GM21360 (cell line): Measurements from ENCODE around the gene SLAMF7.
A peak's percentile ranks its signal among the peaks of the same experiment; 100 is the strongest.
"Not testable (repeated sequence)": the region's sequence is repeated elsewhere in the genome, so short reads cannot be mapped to it uniquely, and the experiment has no call there.

Experiments used
- ATAC-seq: cut with Tn5 transposase; IDR thresholded peaks from one replicate; pipeline ENCODE4 v1.9.1; 2021; ENCODE audit warnings: mild to moderate bottlenecking, moderate library complexity; ENCODE audit not compliant: unreplicated experiment

The SLAMF7 gene, protein sequence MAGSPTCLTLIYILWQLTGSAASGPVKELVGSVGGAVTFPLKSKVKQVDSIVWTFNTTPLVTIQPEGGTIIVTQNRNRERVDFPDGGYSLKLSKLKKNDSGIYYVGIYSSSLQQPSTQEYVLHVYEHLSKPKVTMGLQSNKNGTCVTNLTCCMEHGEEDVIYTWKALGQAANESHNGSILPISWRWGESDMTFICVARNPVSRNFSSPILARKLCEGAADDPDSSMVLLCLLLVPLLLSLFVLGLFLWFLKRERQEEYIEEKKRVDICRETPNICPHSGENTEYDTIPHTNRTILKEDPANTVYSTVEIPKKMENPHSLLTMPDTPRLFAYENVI

GRCh38 chr1:160739098-160739511 is at the start of gene SLAMF7:
Gene SLAMF7, plus strand, starts transcription at chr1:160739247. Its CDS starts 55 bp downstream, at chr1:160739302.
- ATAC-seq: peak; percentile 65

GRCh38 chr1:160692390-160692789 is 46.7 kb upstream of the SLAMF7 start:
- ATAC-seq: not testable (repeated sequence)

- no peak for ATAC-seq
Measured at GRCh38 chr1:160702100-160702499, 36.9 kb upstream of the SLAMF7 start.

GRCh38 chr1:160704250-160704649 is 34.8 kb upstream of the SLAMF7 start:
- ATAC-seq: no peak

- ATAC-seq: not testable (repeated sequence)
Measured at GRCh38 chr1:160705212-160705621, 33.8 kb upstream of the SLAMF7 start.

DNA sequence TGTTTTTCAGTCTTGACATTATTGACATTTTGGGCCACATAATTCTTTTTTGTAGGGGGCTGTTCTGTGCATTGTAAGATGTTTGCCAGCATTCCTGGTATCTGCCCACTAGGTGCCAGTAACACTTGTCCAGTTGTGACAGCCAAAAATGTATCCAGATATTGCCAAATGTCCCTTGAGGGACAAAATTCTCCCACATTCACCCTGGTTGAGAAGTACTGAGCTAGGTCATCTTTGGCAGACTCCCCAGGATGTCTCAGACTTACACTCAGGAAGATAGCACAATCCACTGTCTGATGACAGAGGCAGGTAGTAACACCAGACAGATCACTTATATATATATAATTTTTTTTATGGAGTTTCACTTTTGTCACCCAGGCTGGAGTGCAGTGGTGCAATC is 33.3 kb upstream of the SLAMF7 start:
- ATAC-seq: no peak

DNA sequence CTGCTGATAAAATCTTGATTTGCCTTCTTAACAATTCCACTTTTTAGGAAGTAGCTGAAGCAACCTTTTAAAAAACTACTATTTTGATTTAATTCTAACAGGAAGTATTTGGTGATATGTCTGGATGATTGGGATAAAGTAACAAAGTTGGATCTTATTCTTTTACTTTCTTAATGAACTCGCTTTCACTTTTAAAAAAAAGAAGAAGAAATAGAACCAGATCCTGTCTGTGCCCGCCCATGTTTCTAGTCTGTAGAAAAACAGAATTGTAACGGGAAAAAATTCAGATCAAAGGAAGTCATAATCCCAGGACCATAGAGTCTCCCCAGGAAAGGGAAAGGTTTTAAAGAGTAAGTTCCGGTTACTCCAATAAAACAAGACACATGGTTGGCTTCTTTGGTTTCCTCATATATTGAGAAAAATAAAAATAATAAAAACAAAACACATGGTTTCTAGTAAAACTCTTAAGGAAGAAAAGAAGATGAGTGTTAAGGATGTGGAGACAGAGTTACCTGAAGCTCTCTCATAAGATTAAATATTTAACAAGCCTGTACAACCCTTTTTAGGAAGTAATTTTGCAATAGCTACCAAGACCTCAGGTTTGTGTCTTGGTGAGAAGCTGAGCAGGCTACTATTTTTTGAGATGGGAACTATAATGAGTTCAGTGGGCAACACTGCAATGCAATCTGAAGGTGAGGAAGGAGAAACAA is 32.4 kb upstream of the SLAMF7 start:
- ATAC-seq: no peak

- ATAC-seq: no peak
Measured at GRCh38 chr1:160707236-160708064, 31.6 kb upstream of the SLAMF7 start.

DNA sequence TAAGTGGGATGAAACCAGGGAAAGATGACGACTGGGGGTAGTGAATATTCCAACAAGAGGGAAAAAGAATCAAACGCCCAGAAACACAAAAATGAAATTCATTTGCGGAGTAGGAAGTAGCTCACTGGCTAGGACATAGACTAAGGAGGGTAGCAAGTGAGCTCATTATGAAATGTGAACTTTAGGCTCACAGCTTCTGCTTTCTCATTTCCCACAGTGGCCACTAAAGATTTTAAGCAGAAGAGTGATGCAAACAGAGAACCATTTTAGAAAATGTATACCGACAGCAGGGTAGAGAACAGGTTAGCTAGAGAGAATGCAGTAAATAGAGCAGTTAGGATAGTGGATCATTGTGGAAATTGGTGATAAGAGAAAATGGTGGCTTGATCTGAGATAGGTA is 30.9 kb upstream of the SLAMF7 start:
- no peak for ATAC-seq

GRCh38 chr1:160708801-160709200 is 30.2 kb upstream of the SLAMF7 start:
- ATAC-seq: no peak

GRCh38 chr1:160709715-160710114 is 29.3 kb upstream of the SLAMF7 start:
- no peak for ATAC-seq

DNA sequence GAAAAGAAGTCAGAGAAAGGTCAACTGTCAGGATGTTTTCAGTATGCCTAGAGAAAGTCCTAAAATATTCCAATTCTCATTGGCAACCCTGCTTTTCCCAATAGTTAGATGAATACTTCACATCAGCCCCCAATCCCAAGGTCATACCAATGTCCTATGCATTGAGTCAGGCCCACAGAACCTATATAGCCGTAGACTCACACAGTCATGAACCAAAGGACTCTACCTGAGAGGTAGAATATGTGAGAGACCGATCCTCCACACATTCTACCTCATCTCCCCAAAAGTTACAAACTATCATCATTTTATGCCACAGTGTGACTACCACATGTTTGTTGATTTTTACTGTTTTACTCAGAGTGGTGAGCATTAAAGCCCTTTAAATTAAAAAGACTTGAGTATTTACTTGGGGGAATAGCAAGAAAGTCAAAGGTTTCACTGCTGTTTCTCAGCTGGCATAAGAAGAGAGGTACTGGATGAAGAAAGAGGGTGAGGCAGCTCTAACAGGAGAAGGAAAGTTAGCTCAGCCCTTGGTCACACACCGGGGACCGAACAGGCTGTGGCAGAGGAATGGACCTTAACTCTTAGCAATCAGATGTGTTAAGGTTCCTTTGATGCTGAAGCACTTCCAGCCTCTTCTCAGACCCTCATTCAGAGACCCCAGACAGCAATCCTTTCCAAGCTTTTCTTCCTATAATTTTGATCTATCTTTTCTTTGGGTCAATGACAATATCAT is 28.4 kb upstream of the SLAMF7 start:
- ATAC-seq: no peak

- no peak for ATAC-seq
Measured at GRCh38 chr1:160711276-160711601, 27.8 kb upstream of the SLAMF7 start.

- peak; percentile 37 for ATAC-seq
Measured at GRCh38 chr1:160711602-160712311, 27.3 kb upstream of the SLAMF7 start, which contains the start of gene CD48. Gene CD48, minus strand, starts transcription at chr1:160711822. Its CDS starts 59 bp downstream, at chr1:160711763.

- peak; percentile 49 for ATAC-seq
Measured at GRCh38 chr1:160712525-160713080, 26.4 kb upstream of the SLAMF7 start.

DNA sequence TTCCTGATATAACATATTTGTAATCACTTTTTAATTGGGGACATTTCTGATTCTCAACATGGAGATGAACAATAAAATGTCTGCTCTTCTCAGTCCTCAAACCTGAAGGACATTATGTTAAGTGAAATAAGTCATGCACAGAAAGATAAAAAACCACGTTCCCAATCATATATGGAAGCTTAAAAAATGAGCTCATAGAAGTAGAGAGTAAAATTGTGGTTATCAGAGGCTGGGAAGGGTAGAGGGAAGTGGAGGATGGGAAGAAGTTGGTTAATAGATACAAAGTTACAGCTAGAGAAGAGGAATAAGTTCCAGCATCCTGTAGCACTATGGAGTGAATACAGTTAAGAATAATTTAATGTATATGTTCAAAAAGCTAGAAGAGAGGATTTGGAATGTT is 25.9 kb upstream of the SLAMF7 start:
- ATAC-seq: no peak

DNA sequence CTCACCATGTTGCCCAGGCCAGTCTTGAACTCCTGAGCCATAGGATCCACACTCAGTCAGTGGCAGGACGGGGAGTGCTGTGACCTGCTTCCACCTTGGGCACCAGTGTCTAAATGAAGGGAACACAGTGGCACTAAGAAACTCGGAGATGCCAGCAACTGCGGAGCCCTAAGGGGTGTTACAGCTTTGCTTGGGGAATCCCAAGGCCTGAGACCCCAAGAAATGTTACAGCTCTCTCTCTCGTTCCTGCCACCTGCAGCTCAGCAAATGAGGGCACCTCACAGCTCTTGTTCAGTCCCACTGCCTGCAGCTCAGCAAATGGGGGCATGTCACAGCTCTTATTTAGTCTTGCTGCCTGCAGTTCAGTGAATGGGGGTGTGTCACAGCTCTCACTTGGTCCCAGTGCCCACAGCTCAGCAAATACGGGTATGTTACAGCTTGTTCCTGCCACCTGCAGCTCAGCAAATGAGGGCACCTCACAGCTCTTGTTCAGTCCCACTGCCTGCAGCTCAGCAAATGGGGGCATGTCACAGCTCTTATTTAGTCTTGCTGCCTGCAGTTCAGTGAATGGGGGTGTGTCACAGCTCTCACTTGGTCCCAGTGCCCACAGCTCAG is 24.9 kb upstream of the SLAMF7 start:
- not testable (repeated sequence) for ATAC-seq

- ATAC-seq: no peak
Measured at GRCh38 chr1:160716013-160716412, 23.0 kb upstream of the SLAMF7 start.

- no peak for ATAC-seq
Measured at GRCh38 chr1:160717306-160717705, 21.7 kb upstream of the SLAMF7 start.
